ENCODE results near the gene WWOX.

The WWOX gene

GRCh38 chr16:78494674-78495073, 395.2 kb downstream of the WWOX start:
- ChIA-PET POLR2A (no interaction called here), CTCF (no interaction called here)
- TF ChIP-seq CTCF (IDR thresholded peaks at IDR 0.05; ENCODE audit: control extremely low read depth, extremely low read depth, low read depth, missing control alignments), result no peak
- no peak for DNase-seq (ENCODE audit: extremely low spot score)

- no peak for DNase-seq (ENCODE audit: extremely low spot score)
- TF ChIP-seq CTCF (IDR thresholded peaks at IDR 0.05; ENCODE audit: control extremely low read depth, extremely low read depth, low read depth, missing control alignments), result no peak
- ChIA-PET CTCF (no interaction called here), POLR2A (no interaction called here)
Observed at GRCh38 chr16:78496189-78496588, 396.7 kb downstream of the WWOX start.

GRCh38 chr16:78499399-78499798, 399.9 kb downstream of the WWOX start:
- no peak for TF ChIP-seq CTCF (IDR thresholded peaks at IDR 0.05; ENCODE audit: control extremely low read depth, extremely low read depth, low read depth, missing control alignments)
- ChIA-PET CTCF (interaction anchor here (0.9 to 2.5 kb wide), 3 partner anchors 10 to 1103 kb away, joined by 3 to 7 read pairs (median 3); no protein-coding TSS in a partner anchor), POLR2A (no interaction called here)
- no peak for DNase-seq (ENCODE audit: extremely low spot score)

GRCh38 chr16:78500659-78501270, 401.3 kb downstream of the WWOX start:
- TF ChIP-seq CTCF (IDR thresholded peaks at IDR 0.05; ENCODE audit: control extremely low read depth, extremely low read depth, low read depth, missing control alignments), result no peak
- DNase-seq (ENCODE audit: extremely low spot score), result no peak
- ChIA-PET CTCF (interaction anchor here (1.3 to 2.5 kb wide), 2 partner anchors 11 to 270 kb away, joined by 3 to 7 read pairs; no protein-coding TSS in a partner anchor), POLR2A (no interaction called here)

- POLR2A ChIA-PET, result no interaction called here
- no peak for DNase-seq (ENCODE audit: extremely low spot score)
- no peak for TF ChIP-seq CTCF (IDR thresholded peaks at IDR 0.05; ENCODE audit: control extremely low read depth, extremely low read depth, low read depth, missing control alignments)
- CTCF ChIA-PET, result interaction anchor here (1.3 kb wide), 1 partner anchor 269 kb away, joined by 3 read pairs; no protein-coding TSS in a partner anchor
Observed at GRCh38 chr16:78501744-78502143, 402.3 kb downstream of the WWOX start.

- ChIA-PET POLR2A (no interaction called here), CTCF (interaction anchor here (3.9 kb wide), 1 partner anchor 12 kb away, joined by 15 read pairs; no protein-coding TSS in a partner anchor)
- no peak for TF ChIP-seq CTCF (IDR thresholded peaks at IDR 0.05; ENCODE audit: control extremely low read depth, extremely low read depth, low read depth, missing control alignments)
- DNase-seq (ENCODE audit: extremely low spot score), result no peak
Observed at GRCh38 chr16:78502812-78503350, 403.4 kb downstream of the WWOX start.
